ENCODE results near the gene PIEZO2. TPM values are rescaled to one million over a fixed set of nuclear protein-coding genes. Genes with fewer than 3 reads are reported as not detected.

PIEZO2 gene
- total and polyA plus RNA-seq, 2 of the 8 experiments (the other 6 are each of a cell fraction or from before 2014, with no cell fraction given), result 4.7 to 16.5 TPM

DNA sequence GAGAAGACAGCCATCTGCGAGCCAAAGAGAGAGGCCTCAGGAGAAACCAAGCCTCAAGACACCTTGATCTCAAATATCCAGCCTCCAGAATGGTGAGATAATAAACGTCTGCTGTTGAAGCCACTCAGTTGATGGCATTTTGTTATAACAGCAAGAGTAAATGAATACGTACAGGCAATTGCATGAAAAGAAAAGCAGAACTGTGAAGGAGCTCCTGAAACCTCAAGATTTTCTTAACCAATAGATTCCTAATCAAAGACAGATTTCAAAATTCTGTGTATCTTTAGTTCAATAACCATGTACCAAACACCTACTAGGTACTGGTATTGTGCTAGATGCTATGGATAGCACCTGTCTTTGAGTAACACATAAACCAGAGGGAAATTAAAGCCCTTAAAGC is 139.5 kb downstream of the PIEZO2 start (continued):
- TF ChIP-seq KDM4A (IDR thresholded peaks at IDR 0.05; ENCODE audit: low read depth, low read length, severe bottlenecking), result no peak
- TF ChIP-seq SAP30 (IDR thresholded peaks at IDR 0.05; ENCODE audit: insufficient read depth, insufficient replicate concordance, low read length), result no peak
- TF ChIP-seq CEBPB (IDR thresholded peaks at IDR 0.05; ENCODE audit: low read depth, low read length), result no peak
